ENCODE measurements around the gene IFNAR1. TPM values are rescaled to one million over a fixed set of nuclear protein-coding genes. Genes with fewer than 3 reads are reported as not detected.

Gene IFNAR1
- polyA plus RNA-seq, 4 donors: 33.8 to 43.1 (median 37.7) TPM

DNA sequence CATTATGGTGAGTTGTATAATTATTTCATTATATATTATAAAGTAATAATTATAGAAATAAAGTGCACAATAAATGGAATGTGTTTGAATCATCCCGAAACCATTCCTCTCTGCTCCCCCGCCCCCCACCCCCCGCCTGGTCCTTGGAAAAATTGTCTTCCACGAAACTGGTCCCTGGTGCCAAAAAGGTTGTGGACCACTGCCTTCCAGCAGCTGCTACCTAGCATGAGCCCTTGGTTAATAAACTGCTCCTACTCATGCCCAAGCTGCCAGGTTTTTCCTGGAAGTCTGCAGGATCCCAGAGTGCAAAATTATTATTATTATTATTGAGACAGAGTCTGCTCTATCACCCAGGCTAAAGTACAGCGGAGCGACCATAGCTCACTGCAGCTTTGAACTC lies 71.7 kb downstream of the IFNAR1 start:
- DNase-seq (ENCODE audit: low read depth in 4 of 4, low spot score in 3 of 4): no peak

- DNase-seq (ENCODE audit: low read depth in 4 of 4, low spot score in 3 of 4): no peak
Measured at GRCh38 chr21:33396951-33397350, 72.2 kb downstream of the IFNAR1 start.

- DNase-seq (ENCODE audit: low read depth in 4 of 4, low spot score in 3 of 4): no peak
Measured at GRCh38 chr21:33397717-33398116, 72.9 kb downstream of the IFNAR1 start.

GRCh38 chr21:33398361-33398760 lies 73.6 kb downstream of the IFNAR1 start:
- no peak for DNase-seq (ENCODE audit: low read depth in 4 of 4, low spot score in 3 of 4)

- DNase-seq (ENCODE audit: low read depth in 4 of 4, low spot score in 3 of 4): no peak
Measured at GRCh38 chr21:33401630-33401992, 76.8 kb downstream of the IFNAR1 start.

- no peak for DNase-seq (ENCODE audit: low read depth in 4 of 4, low spot score in 3 of 4)
Measured at GRCh38 chr21:33402001-33402979, 77.5 kb downstream of the IFNAR1 start.

DNA sequence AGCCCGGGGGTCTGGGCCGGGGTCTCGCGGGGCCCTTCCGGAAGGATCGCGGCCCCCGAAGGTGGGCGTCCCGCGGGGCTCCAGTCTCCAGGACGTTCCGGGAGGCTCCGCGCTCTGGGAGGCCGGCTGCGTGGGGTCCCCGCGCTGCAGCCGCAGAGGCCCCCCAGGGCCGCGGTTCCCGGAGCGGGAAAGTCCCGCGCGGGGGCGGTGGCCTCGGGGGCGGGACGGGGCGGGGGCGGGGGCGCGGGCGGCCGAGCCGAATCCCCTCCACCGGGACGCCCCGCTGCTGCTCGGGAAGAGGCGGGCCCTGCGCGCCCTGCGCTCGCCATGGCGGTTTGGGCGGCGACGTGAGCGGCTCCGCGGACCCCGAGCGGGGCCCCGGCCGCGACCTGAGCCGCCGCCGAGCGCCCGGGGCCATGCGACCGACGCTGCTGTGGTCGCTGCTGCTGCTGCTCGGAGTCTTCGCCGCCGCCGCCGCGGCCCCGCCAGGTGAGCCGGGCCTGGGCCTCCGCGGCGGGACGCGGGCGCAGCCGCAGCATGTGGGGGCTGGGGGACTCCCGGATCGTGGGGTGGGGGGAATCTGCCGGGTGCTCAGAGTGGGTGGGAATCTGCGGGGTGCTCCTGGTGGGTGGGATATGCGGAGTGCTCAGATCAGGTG lies 78.5 kb downstream of the IFNAR1 start, which contains the start of gene IFNGR2:
TSS of gene IFNGR2 (plus strand) at position 286 of the 658 bp plus-strand sequence. CDS start at position 417, 131 bp downstream.
- no peak for DNase-seq (ENCODE audit: low read depth in 4 of 4, low spot score in 3 of 4)

DNA sequence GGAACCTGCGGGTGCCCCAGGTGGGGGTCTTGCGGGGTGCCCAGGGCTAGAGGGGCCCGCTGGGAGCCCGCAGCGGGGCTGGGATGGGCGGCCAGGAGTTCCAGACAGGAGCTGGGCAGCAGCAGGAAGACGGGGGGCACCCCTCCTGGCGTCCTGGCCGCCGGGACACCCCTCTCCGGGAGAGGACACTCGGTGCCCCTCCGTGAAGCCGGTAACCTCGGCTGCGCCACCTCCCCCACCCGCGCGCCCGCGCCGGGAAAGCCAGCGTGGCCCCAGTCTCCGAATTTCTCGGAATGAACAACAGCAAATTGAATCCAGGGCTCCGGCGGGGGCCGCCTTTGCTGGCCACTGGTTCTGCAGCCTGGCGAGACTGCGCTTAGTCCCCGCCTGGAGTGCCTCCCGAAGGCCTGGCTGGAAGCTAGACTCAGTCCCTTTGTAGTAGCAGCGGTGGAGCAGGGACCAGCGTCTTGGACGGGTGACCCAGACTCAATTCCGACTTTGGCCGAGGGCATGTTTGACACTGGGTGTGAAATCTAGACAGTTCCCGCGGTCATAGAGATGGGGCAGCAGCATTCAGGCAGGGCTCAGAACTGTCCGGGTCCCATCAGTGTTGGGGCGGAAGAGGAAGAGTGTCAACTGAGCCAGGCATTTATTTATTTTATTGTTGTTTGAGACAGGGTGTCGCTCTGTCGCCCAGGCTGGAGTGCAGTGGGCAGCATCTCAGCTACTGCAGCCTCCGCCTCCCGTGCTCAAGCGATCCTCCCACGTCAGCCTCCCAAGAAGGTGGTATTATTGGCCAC lies 79.2 kb downstream of the IFNAR1 start:
- DNase-seq (ENCODE audit: low read depth in 4 of 4, low spot score in 3 of 4): no peak

GRCh38 chr21:33406493-33406892 lies 81.7 kb downstream of the IFNAR1 start:
- no peak for DNase-seq (ENCODE audit: low read depth in 4 of 4, low spot score in 3 of 4)

Other genes with a start within 250 kb of the IFNAR1 start
- gene IFNAR2, start 95.0 kb upstream of the IFNAR1 start, polyA plus RNA-seq (ENCODE audit: insufficient read length in 4 of 4): 10 to 100 TPM; 17.8 to 19.9 (median 18.1) TPM
- gene IL10RB, start 58.6 kb upstream of the IFNAR1 start, polyA plus RNA-seq (ENCODE audit: insufficient read length in 4 of 4): 10 to 100 TPM; 25.0 to 36.2 (median 29.1) TPM
- 100 to 1,000 TPM in 1 of 4 donors, 10 to 100 TPM in 3; 72.6 to 141 (median 88.9) TPM for gene IFNGR2, start 78.4 kb downstream of the IFNAR1 start, polyA plus RNA-seq (ENCODE audit: insufficient read length in 4 of 4)
- gene TMEM50B, start 155.0 kb downstream of the IFNAR1 start, polyA plus RNA-seq (ENCODE audit: insufficient read length in 4 of 4): 10 to 100 TPM; 42.1 to 68.4 (median 58.5) TPM
- 1 to 10 TPM; 2.0 to 5.9 (median 5.2) TPM for gene DNAJC28, start 166.7 kb downstream of the IFNAR1 start, polyA plus RNA-seq (ENCODE audit: insufficient read length in 4 of 4)
- gene GART, start 217.1 kb downstream of the IFNAR1 start, polyA plus RNA-seq (ENCODE audit: insufficient read length in 4 of 4): 10 to 100 TPM; 59.6 to 85.9 (median 69.1) TPM
- 100 to 1,000 TPM; 307 to 371 (median 351) TPM for gene SON, start 218.1 kb downstream of the IFNAR1 start, polyA plus RNA-seq (ENCODE audit: insufficient read length in 4 of 4)

Measured in left renal pelvis (tissue), 4 donors.